H9 (cell line): ENCODE data around the gene TRPM4. TPM values are rescaled to one million over a fixed set of nuclear protein-coding genes. Genes with fewer than 3 reads are reported as not detected.

Experiments used
- DNase-seq: peaks from one replicate; pipeline ENCODE4 v3.0.0-alpha.2; 2017
- H2AFZ ChIP-seq: one replicate; pipeline ENCODE4 v1.6.1; 2013; ENCODE audit warnings: mild to moderate bottlenecking, low read length, control low read depth, moderate library complexity
- H2AK5ac ChIP-seq: 2 replicates; pipeline ENCODE4 v1.6.1; 2013; ENCODE audit warnings: low read length, control low read depth, mixed read lengths; ENCODE audit not compliant: insufficient read length
- H2BK120ac ChIP-seq: one replicate; pipeline ENCODE4 v1.6.1; 2013; ENCODE audit warnings: low read depth, mild to moderate bottlenecking, low read length, control low read depth, inconsistent platforms; ENCODE audit not compliant: poor library complexity, severe bottlenecking
- H2BK12ac ChIP-seq: 2 replicates; pipeline ENCODE4 v1.6.1; 2013; ENCODE audit warnings: low read length, control low read depth, mixed read lengths, low read depth; ENCODE audit not compliant: insufficient read length
- H2BK15ac ChIP-seq: 2 replicates; pipeline ENCODE4 v1.6.1; 2013; ENCODE audit warnings: low read depth, low read length, control low read depth
- H2BK20ac ChIP-seq: one replicate; pipeline ENCODE4 v1.6.1; 2013; ENCODE audit warnings: low read depth, mild to moderate bottlenecking, low read length, control low read depth, inconsistent platforms; ENCODE audit not compliant: poor library complexity, severe bottlenecking
- H2BK5ac ChIP-seq: 2 replicates; pipeline ENCODE4 v1.6.1; 2013; ENCODE audit warnings: low read length, control low read depth, mixed read lengths; ENCODE audit not compliant: insufficient read length
- H3K14ac ChIP-seq: 2 replicates; pipeline ENCODE4 v1.6.1; 2013; ENCODE audit warnings: low read length, control low read depth; ENCODE audit not compliant: insufficient read depth
- H3K18ac ChIP-seq: 2 replicates; pipeline ENCODE4 v1.6.1; 2013; ENCODE audit warnings: low read depth, mild to moderate bottlenecking, mixed read lengths, low read length, control low read depth; ENCODE audit not compliant: insufficient read length
- H3K23ac ChIP-seq: 2 replicates; pipeline ENCODE4 v1.6.1; 2013; ENCODE audit warnings: low read length, control low read depth, mixed read lengths, low read depth; ENCODE audit not compliant: insufficient read length
- H3K23me2 ChIP-seq: 2 replicates; pipeline ENCODE4 v1.6.1; 2013; ENCODE audit warnings: low read depth, mild to moderate bottlenecking, mixed read lengths, low read length, control low read depth; ENCODE audit not compliant: insufficient read length, poor library complexity, severe bottlenecking
- H3K27ac ChIP-seq: 2 replicates; pipeline ENCODE4 v1.5.1; 2013; ENCODE audit warnings: low read length, control low read depth, mixed read lengths, low read depth; ENCODE audit not compliant: insufficient read length
- H3K27me3 ChIP-seq: 2 replicates; pipeline ENCODE4 v1.6.1; 2013; ENCODE audit warnings: low read length, control low read depth, inconsistent platforms; ENCODE audit not compliant: insufficient read depth
- H3K4ac ChIP-seq: 2 replicates; pipeline ENCODE4 v1.6.1; 2013; ENCODE audit warnings: low read depth, mild to moderate bottlenecking, control low read depth, inconsistent platforms, low read length, moderate library complexity
- H3K4me1 ChIP-seq: 2 replicates; pipeline ENCODE4 v1.6.1; 2013; ENCODE audit warnings: low read length, control low read depth, inconsistent platforms; ENCODE audit not compliant: insufficient read depth
- H3K4me2 ChIP-seq: 2 replicates; pipeline ENCODE4 v1.6.1; 2013; ENCODE audit warnings: low read length, control low read depth, mixed read lengths; ENCODE audit not compliant: insufficient read length, insufficient read depth
- H3K56ac ChIP-seq: 2 replicates; pipeline ENCODE4 v1.6.1; 2013; ENCODE audit warnings: low read depth, mild to moderate bottlenecking, mixed read lengths, low read length, control low read depth; ENCODE audit not compliant: insufficient read length
- H3K79me1 ChIP-seq: 2 replicates; pipeline ENCODE4 v1.6.1; 2013; ENCODE audit warnings: low read depth, mild to moderate bottlenecking, moderate library complexity, low read length, control low read depth, inconsistent platforms; ENCODE audit not compliant: insufficient read depth, poor library complexity, severe bottlenecking
- H3K79me2 ChIP-seq: 2 replicates; pipeline ENCODE4 v1.6.1; 2013; ENCODE audit warnings: low read length, control low read depth, inconsistent platforms; ENCODE audit not compliant: insufficient read depth
- H3K9ac ChIP-seq: 2 replicates; pipeline ENCODE4 v1.6.1; 2013; ENCODE audit warnings: low read length, control low read depth, mixed read lengths; ENCODE audit not compliant: insufficient read length; ENCODE audit errors: extremely low read depth
- H3K9me3 ChIP-seq: one replicate; pipeline ENCODE4 v1.6.1; 2013; ENCODE audit warnings: low read depth, low read length, inconsistent platforms; ENCODE audit not compliant: control insufficient read depth
- H3T11ph ChIP-seq: one replicate; pipeline ENCODE4 v1.6.1; 2013; ENCODE audit warnings: mild to moderate bottlenecking, low read length, control low read depth, inconsistent platforms
- H4K20me1 ChIP-seq: one replicate; pipeline ENCODE4 v1.6.1; 2013; ENCODE audit not compliant: control insufficient read depth, insufficient read length, insufficient read depth
- H4K5ac ChIP-seq: 2 replicates; pipeline ENCODE4 v1.6.1; 2013; ENCODE audit warnings: low read depth, mild to moderate bottlenecking, mixed read lengths, low read length, control low read depth; ENCODE audit not compliant: insufficient read length
- H4K8ac ChIP-seq: replicated peaks from 2 replicates; pipeline ENCODE4 v1.6.1; 2013; ENCODE audit warnings: low read length, control low read depth, mixed read lengths, low read depth; ENCODE audit not compliant: insufficient read length
- H4K91ac ChIP-seq: 2 replicates; pipeline ENCODE4 v1.6.1; 2013; ENCODE audit warnings: low read depth, mild to moderate bottlenecking, moderate library complexity, mixed read lengths, low read length, control low read depth; ENCODE audit not compliant: insufficient read length
- H3K27ac Mint-ChIP-seq, 3 experiments: 2 replicates in 2 of 3; 3 replicates in 1 of 3; pipeline ENCODE4 v1.8.0; 2020 to 2021; ENCODE audit warnings: mixed read lengths in 3 of 3, mild to moderate bottlenecking in 1 of 3, moderate library complexity in 1 of 3
- H3K27me3 Mint-ChIP-seq: 2 replicates; pipeline ENCODE4 v1.8.0; 2021; ENCODE audit warnings: low read depth, mild to moderate bottlenecking, moderate library complexity, mixed read lengths
- H3K36me3 Mint-ChIP-seq, 3 experiments: 2 replicates in 2 of 3; 3 replicates in 1 of 3; pipeline ENCODE4 v1.8.0; 2020 to 2021; ENCODE audit warnings: low read depth in 3 of 3, mixed read lengths in 3 of 3; ENCODE audit not compliant: insufficient read depth in 1 of 3
- H3K4me1 Mint-ChIP-seq, 2 experiments: 2 replicates each; pipeline ENCODE4 v1.8.0; 2020; ENCODE audit warnings: mixed read lengths in 2 of 2
- H3K4me3 Mint-ChIP-seq, 2 experiments: 2 replicates in 1 of 2; 3 replicates in 1 of 2; pipeline ENCODE4 v1.8.0; 2020 to 2021; ENCODE audit warnings: mild to moderate bottlenecking in 2 of 2, mixed read lengths in 2 of 2, moderate library complexity in 1 of 2
- H3K9me3 Mint-ChIP-seq, 2 experiments: 2 replicates in 1 of 2; 3 replicates in 1 of 2; pipeline ENCODE4 v1.8.0; 2020; ENCODE audit warnings: mild to moderate bottlenecking in 2 of 2, mixed read lengths in 2 of 2, moderate library complexity in 1 of 2
- WGBS: extraction: QIAGEN DNeasy Blood & Tissue Kit; methylation state at CpG from one replicate; pipeline ENCODE4 v1.1.7; 2013; ENCODE audit warnings: missing lambda C conversion rate, low lambda C conversion rate, mixed read lengths; ENCODE audit not compliant: insufficient read length; ENCODE audit errors: extremely low coverage; 5-methylcytosine and 5-hydroxymethylcytosine counted together
- total RNA-seq: library from RNA; stranded (reverse); gene quantifications from 2 replicates; pipeline ENCODE4 v1.2.1, GENCODE V29; 2021
- TF ChIP-seq, protein P1 (sequence below): fragments of 200-600 bp; sonication (generic); conservative IDR thresholded peaks from 3 replicates; pipeline ENCODE4 v1.8.0; 2021; ENCODE audit warnings: antibody characterized with exemption, mild to moderate bottlenecking

Gene TRPM4
- total RNA-seq, 1 experiment from 2014 or later, result 6.9 TPM

DNA sequence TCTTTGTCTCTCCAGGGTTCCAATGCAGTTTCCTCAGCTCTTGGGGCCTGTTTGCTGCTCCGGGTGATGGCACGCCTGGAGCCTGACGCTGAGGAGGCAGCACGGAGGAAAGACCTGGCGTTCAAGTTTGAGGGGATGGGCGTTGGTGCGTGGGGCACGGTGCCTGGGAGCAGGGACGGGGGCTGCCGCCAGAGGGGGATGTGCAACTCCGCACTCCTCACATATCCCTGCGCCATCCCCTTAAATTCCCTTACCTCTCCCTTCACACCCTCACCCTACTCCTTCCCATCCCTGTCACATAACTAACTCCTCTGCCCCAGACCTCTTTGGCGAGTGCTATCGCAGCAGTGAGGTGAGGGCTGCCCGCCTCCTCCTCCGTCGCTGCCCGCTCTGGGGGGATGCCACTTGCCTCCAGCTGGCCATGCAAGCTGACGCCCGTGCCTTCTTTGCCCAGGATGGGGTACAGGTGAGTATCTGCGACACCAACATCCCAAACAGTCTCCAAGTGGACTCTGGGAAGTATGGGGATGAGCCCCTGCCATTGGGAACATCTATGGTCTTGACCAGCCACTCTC, 31.1 kb downstream of the TRPM4 start:
- Histone ChIP-seq H3K23ac (no peak overlapping the region), H3K4me1 (no peaks in the 10 kb centered on the region), H4K5ac (no peak overlapping the region), H3K9me3 (no peaks in the 10 kb centered on the region), H3K27ac (no peak overlapping the region), H2BK20ac (no peak overlapping the region), H3K27me3 (no peaks in the 10 kb centered on the region), H3K23me2 (no peaks in the 10 kb centered on the region), H2BK120ac (no peak overlapping the region), H3K4me2 (no peak overlapping the region), H3K79me2 (no peaks in the 10 kb centered on the region), H2AK5ac (no peak overlapping the region), H2AFZ (no peak overlapping the region), H2BK12ac (no peak overlapping the region), H4K8ac (no peak overlapping the region), H3K79me1 (no peaks in the 10 kb centered on the region), H2BK15ac (no peak overlapping the region), H3T11ph (no peak overlapping the region), H3K4ac (no peak overlapping the region), H3K14ac (no peak overlapping the region), H2BK5ac (no peak overlapping the region), H3K9ac (no peak overlapping the region), H4K20me1 (no peaks in the 10 kb centered on the region), H4K91ac (no peak overlapping the region), H3K56ac (no peak overlapping the region), H3K18ac (no peak overlapping the region)
- H3K4me3 Mint-ChIP-seq, result no peak overlapping the region
- WGBS, result no CpG with 5 or more reads among the region's 21 CpGs
- H3K4me1 Mint-ChIP-seq, result peaks cover 0 to 4% of the 10 kb centered on the region in 2 experiments; a peak in 2 of 4 replicates
- peaks cover 9 to 41% (median 13%) of the 10 kb centered on the region in 3 experiments for H3K36me3 Mint-ChIP-seq
- H3K9me3 Mint-ChIP-seq, result peaks cover 3 to 4% of the 10 kb centered on the region in 2 experiments; a peak in 2 of 5 replicates
- TF ChIP-seq, protein P1, sequence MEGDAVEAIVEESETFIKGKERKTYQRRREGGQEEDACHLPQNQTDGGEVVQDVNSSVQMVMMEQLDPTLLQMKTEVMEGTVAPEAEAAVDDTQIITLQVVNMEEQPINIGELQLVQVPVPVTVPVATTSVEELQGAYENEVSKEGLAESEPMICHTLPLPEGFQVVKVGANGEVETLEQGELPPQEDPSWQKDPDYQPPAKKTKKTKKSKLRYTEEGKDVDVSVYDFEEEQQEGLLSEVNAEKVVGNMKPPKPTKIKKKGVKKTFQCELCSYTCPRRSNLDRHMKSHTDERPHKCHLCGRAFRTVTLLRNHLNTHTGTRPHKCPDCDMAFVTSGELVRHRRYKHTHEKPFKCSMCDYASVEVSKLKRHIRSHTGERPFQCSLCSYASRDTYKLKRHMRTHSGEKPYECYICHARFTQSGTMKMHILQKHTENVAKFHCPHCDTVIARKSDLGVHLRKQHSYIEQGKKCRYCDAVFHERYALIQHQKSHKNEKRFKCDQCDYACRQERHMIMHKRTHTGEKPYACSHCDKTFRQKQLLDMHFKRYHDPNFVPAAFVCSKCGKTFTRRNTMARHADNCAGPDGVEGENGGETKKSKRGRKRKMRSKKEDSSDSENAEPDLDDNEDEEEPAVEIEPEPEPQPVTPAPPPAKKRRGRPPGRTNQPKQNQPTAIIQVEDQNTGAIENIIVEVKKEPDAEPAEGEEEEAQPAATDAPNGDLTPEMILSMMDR, result peak; percentile 32; the same call in 2 of the 3 replicates
- peak overlapping the region in 1 of 3 experiments; percentile 46; a peak in 1 of 7 replicates for H3K27ac Mint-ChIP-seq
- H3K27me3 Mint-ChIP-seq, result peaks cover 1% of the 10 kb centered on the region; the same call in 1 of the 2 replicates
- DNase-seq, result peak; percentile 56
